HepG2 (cell line): ENCODE data around the gene CSE1L. TPM values are rescaled to one million over a fixed set of nuclear protein-coding genes. Genes with fewer than 3 reads are reported as not detected.

Experiments
- ATAC-seq: fragments of 200-7000 bp; cut with Tn5 transposase; 3 replicates; pipeline ENCODE4 v1.9.1; 2020; ENCODE audit warnings: mild to moderate bottlenecking, moderate library complexity
- BruUV-seq: library from RNA; stranded (reverse); fragments of 400-500 nt; replicated peaks from 2 replicates; lab custom pipeline; 2021; lab: Mats Ljungman, UMichigan
- CTCF ChIA-PET: fragments of 300-600 bp; formaldehyde crosslinking; extraction: SDS; loops from one replicate; lab custom pipeline; 2021; ENCODE audit warnings: low total read pairs, inconsistent platforms, low intra/inter-chr PET ratio; lab: Yijun Ruan, JAX
- POLR2A ChIA-PET: fragments of 350-600 bp; sonication (Branson Sonifier 250); formaldehyde crosslinking; loops from one replicate; lab custom pipeline; 2020; ENCODE audit warnings: antibody characterized with exemption, inconsistent platforms; lab: Yijun Ruan, JAX
- DNase-seq: peaks from one replicate; pipeline ENCODE4 v3.0.0-alpha.2; 2015; ENCODE audit warnings: low spot score
- FAIRE-seq: peaks from 3 replicates; lab custom pipeline; 2011; peaks lifted over from hg19 to GRCh38; lab: Jason Lieb, UNC
- H2AFZ ChIP-seq: one replicate; pipeline ENCODE4 v1.6.1; 2011; ENCODE audit warnings: low read length, inconsistent platforms
- H3K27ac ChIP-seq: fragments of 300-600 bp; 3 replicates; pipeline ENCODE4 v1.8.0; 2011; ENCODE audit warnings: mixed run types, mild to moderate bottlenecking, mixed read lengths, low read length, inconsistent platforms; ENCODE audit not compliant: insufficient read depth; ENCODE audit errors: extremely low read length
- H3K27me3 ChIP-seq, 2 experiments: fragments of 200-600 bp in 1 of 2; 2 replicates in 1 of 2; 3 replicates in 1 of 2; pipeline versions ENCODE4 v1.6.0 to v1.8.0; 2011; ENCODE audit warnings: low read length in 2 of 2, mild to moderate bottlenecking in 2 of 2, moderate library complexity in 2 of 2, inconsistent platforms in 1 of 2; ENCODE audit not compliant: insufficient read depth in 2 of 2, control insufficient read depth in 1 of 2
- H3K36me3 ChIP-seq, 2 experiments: fragments of 200-600 bp in 1 of 2; replicated peaks in 1 of 2; 2 replicates in 1 of 2; 3 replicates in 1 of 2; pipeline versions ENCODE4 v1.5.1 to v1.8.0; 2011; ENCODE audit warnings: low read length in 2 of 2, inconsistent platforms in 1 of 2; ENCODE audit not compliant: insufficient read depth in 2 of 2, control insufficient read depth in 1 of 2
- H3K4me1 ChIP-seq: 2 replicates; pipeline ENCODE4 v1.5.1; 2012; ENCODE audit warnings: low read length, inconsistent platforms; ENCODE audit not compliant: insufficient read depth
- H3K4me2 ChIP-seq: 2 replicates; pipeline ENCODE4 v1.6.0; 2011; ENCODE audit warnings: low read depth, low read length, inconsistent platforms
- H3K4me3 ChIP-seq, 3 experiments: fragments of 200-600 bp in 1 of 3; sonication (generic), shearing (Covaris generic) in 1 of 3; replicated peaks in 1 of 3; 2 replicates each; pipeline ENCODE4 v1.5.1; 2011 to 2016; ENCODE audit warnings: low read length in 3 of 3, inconsistent platforms in 2 of 3, low read depth in 2 of 3, mild to moderate bottlenecking in 2 of 3, control low read depth in 1 of 3, mixed read lengths in 1 of 3; ENCODE audit not compliant: insufficient read depth in 1 of 3
- H3K79me2 ChIP-seq: one replicate; pipeline ENCODE4 v1.6.1; 2011; ENCODE audit warnings: low read length, inconsistent platforms; ENCODE audit not compliant: insufficient read depth
- H3K9ac ChIP-seq: 2 replicates; pipeline ENCODE4 v1.6.0; 2011; ENCODE audit warnings: mild to moderate bottlenecking, low read depth, low read length, inconsistent platforms; ENCODE audit not compliant: insufficient read depth
- H3K9me3 ChIP-seq: 2 replicates; pipeline ENCODE4 v1.5.1; 2012; ENCODE audit warnings: mild to moderate bottlenecking, low read length
- H4K20me1 ChIP-seq: 2 replicates; pipeline ENCODE4 v1.6.0; 2011; ENCODE audit warnings: inconsistent platforms, mild to moderate bottlenecking, low read length, moderate library complexity; ENCODE audit not compliant: insufficient read depth
- HOXA9 ChIP-seq: sonication (generic); formaldehyde crosslinking; IDR thresholded peaks from 2 replicates; pipeline ENCODE4 v1.8.1; 2022; ENCODE audit warnings: missing genetic modification reagents, mild to moderate bottlenecking, moderate library complexity, borderline replicate concordance
- NFKBIZ ChIP-seq: IDR thresholded peaks from 2 replicates; pipeline ENCODE4 v1.6.1; 2018; ENCODE audit warnings: missing genetic modification reagents, missing compliant biosample characterization
- PHF21A ChIP-seq: sonication (generic); formaldehyde crosslinking; IDR thresholded peaks from 2 replicates; pipeline ENCODE4 v1.5.0; 2020; ENCODE audit warnings: mild to moderate bottlenecking, missing genetic modification reagents
- SALL1 ChIP-seq: sonication (generic); formaldehyde crosslinking; IDR thresholded peaks from 2 replicates; pipeline ENCODE4 v1.8.0; 2022; ENCODE audit warnings: mild to moderate bottlenecking, missing genetic modification reagents
- SPEN ChIP-seq: sonication (generic); formaldehyde crosslinking; IDR thresholded peaks from 2 replicates; pipeline ENCODE4 v1.5.1; 2020; ENCODE audit warnings: low read depth, mild to moderate bottlenecking, missing genetic modification reagents
- ZFP36 ChIP-seq: fragments of 150-350 bp; IDR thresholded peaks from 2 replicates; pipeline ENCODE4 v1.6.1; 2018; ENCODE audit warnings: borderline replicate concordance, low read length, low read depth; ENCODE audit not compliant: partially characterized antibody
- ZNF782 ChIP-seq: sonication (generic); formaldehyde crosslinking; IDR thresholded peaks from 2 replicates; pipeline ENCODE4 v1.4.0; 2020; ENCODE audit warnings: missing genetic modification reagents, mild to moderate bottlenecking, borderline replicate concordance
- WGBS: methylation state at CpG from one replicate; pipeline ENCODE4 v1.1.6; 2017; ENCODE audit warnings: low lambda C conversion rate; 5-methylcytosine and 5-hydroxymethylcytosine counted together
- in situ Hi-C: cut with HindIII; loops from 2 replicates; pipeline ENCODE4 v1.10.0; 2017; ENCODE audit warnings: low pct_unique_long_range_greater_than_20kb; ENCODE audit not compliant: extremely low pct_ligation_motif_present
- intact Hi-C: fragments of 100-400 bp; cut with micrococcal nuclease; formaldehyde crosslinking; loops from one replicate; pipeline ENCODE4 v1.10.0; 2022; ENCODE audit not compliant: unreplicated experiment
- polyA plus RNA-seq, 8 experiments: library from polyadenylated mRNA; depleted of rRNA in 3 of 8; stranded (reverse) in 7 of 8; unstranded in 1 of 8; fragments of >200 nt; fragmentation: Illumina TruSeq in 4 of 8; extraction: Trizol in 4 of 8; gene quantifications; 2 replicates each; pipeline versions ENCODE4 v1.2.1 to v1.2.3, GENCODE V29; 2011 to 2016; ENCODE audit warnings: low read depth in 4 of 8, missing spikeins in 1 of 8, mixed read lengths in 1 of 8; ENCODE audit not compliant: insufficient read depth in 1 of 8
- total RNA-seq, 5 experiments: library from RNA; depleted of rRNA; stranded (reverse); fragments of >200 nt; fragmentation: Illumina TruSeq; extraction: Trizol; gene quantifications; 2 replicates each; pipeline ENCODE4 v1.2.3, GENCODE V29; 2016; ENCODE audit warnings: low read depth in 1 of 5
- TF ChIP-seq, protein P1 (sequence below): sonication (generic); formaldehyde crosslinking; IDR thresholded peaks from 2 replicates; pipeline ENCODE4 v1.5.1; 2020; ENCODE audit warnings: mild to moderate bottlenecking, missing genetic modification reagents, moderate library complexity
- TF ChIP-seq, protein P2 (sequence below): sonication (generic); formaldehyde crosslinking; IDR thresholded peaks from 2 replicates; pipeline ENCODE4 v1.8.1; 2023; ENCODE audit warnings: mild to moderate bottlenecking, missing genetic modification reagents
- TF ChIP-seq, protein P3 (sequence below): sonication (generic); formaldehyde crosslinking; IDR thresholded peaks from 2 replicates; pipeline ENCODE4 v1.9.0; 2021; ENCODE audit warnings: missing genetic modification reagents, mild to moderate bottlenecking, borderline replicate concordance
- TF ChIP-seq, protein P4 (sequence below): sonication (generic); formaldehyde crosslinking; IDR thresholded peaks from 2 replicates; pipeline ENCODE4 v1.4.0; 2020; ENCODE audit warnings: missing genetic modification reagents, mild to moderate bottlenecking, borderline replicate concordance

Gene CSE1L
- total and polyA plus RNA-seq, 2 of the 13 experiments (the other 11 are each of a cell fraction or from before 2014, with no cell fraction given), result 56.9 to 258 TPM

DNA sequence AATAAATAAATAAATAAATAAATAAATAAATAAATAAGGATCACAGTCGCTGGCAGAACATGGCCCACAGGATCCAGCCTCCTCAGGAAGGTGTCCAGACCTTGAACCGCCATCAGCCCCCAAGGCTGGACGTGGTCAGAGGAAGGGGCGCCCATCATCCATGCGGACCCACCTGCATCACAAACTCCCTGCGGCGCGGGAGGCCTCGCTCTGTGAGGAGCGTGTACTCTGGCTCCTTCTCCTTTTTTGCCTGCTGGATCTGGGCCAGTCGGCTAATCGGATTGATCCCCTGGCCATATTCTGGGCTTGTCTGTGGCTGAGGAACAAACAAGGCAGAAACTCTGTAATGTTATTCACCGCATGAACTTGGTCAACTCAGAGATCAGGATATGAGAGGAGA, 76.8 kb downstream of the CSE1L start (continued):
- TF ChIP-seq SPEN (CRISPR knock-in tag), result no peak
- TF ChIP-seq, protein P1, sequence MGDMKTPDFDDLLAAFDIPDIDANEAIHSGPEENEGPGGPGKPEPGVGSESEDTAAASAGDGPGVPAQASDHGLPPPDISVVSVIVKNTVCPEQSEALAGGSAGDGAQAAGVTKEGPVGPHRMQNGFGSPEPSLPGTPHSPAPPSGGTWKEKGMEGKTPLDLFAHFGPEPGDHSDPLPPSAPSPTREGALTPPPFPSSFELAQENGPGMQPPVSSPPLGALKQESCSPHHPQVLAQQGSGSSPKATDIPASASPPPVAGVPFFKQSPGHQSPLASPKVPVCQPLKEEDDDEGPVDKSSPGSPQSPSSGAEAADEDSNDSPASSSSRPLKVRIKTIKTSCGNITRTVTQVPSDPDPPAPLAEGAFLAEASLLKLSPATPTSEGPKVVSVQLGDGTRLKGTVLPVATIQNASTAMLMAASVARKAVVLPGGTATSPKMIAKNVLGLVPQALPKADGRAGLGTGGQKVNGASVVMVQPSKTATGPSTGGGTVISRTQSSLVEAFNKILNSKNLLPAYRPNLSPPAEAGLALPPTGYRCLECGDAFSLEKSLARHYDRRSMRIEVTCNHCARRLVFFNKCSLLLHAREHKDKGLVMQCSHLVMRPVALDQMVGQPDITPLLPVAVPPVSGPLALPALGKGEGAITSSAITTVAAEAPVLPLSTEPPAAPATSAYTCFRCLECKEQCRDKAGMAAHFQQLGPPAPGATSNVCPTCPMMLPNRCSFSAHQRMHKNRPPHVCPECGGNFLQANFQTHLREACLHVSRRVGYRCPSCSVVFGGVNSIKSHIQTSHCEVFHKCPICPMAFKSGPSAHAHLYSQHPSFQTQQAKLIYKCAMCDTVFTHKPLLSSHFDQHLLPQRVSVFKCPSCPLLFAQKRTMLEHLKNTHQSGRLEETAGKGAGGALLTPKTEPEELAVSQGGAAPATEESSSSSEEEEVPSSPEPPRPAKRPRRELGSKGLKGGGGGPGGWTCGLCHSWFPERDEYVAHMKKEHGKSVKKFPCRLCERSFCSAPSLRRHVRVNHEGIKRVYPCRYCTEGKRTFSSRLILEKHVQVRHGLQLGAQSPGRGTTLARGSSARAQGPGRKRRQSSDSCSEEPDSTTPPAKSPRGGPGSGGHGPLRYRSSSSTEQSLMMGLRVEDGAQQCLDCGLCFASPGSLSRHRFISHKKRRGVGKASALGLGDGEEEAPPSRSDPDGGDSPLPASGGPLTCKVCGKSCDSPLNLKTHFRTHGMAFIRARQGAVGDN (CRISPR knock-in tag), result peak; percentile 23; the same call in 1 of the 2 replicates

DNA sequence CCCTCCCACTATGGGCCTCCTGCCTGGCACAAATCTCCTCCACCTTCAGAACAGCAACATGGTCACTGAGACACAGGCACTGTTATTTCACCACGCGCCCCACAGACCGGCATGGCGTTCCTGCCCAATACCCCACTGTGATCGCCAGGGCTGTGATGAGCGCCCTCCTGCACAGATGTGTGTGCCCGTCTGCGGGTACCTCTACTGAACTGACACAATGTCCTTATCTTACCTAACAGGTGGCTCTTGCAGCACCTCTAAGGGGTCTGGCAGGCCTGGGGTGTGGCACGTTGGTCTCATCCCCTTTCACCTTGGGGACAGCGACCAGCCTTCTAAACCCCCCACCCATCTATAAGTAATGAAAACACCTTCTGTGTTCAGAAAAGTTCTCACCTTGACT, 77.9 kb downstream of the CSE1L start:
- no peak for FAIRE-seq
- Histone ChIP-seq H3K27ac (no peak overlapping the region), H4K20me1 (no peaks in the 10 kb centered on the region; the same call in 1 of the 2 replicates), H3K9ac (no peak overlapping the region), H3K36me3 (peaks cover 37 to 69% of the 10 kb centered on the region in 2 experiments), H2AFZ (no peak overlapping the region), H3K9me3 (no peaks in the 10 kb centered on the region), H3K27me3 (no peaks in the 10 kb centered on the region), H3K4me2 (no peak overlapping the region), H3K4me3 (no peak overlapping the region), H3K4me1 (no peaks in the 10 kb centered on the region), H3K79me2 (no peaks in the 10 kb centered on the region)
- ChIA-PET CTCF (no interaction called here), POLR2A (interaction anchor here (1.3 kb wide), 1 partner anchor 95 kb away, joined by 4 read pairs; the partner anchor contains the start of gene DDX27)
- no peak for DNase-seq
- intact Hi-C loops, result no loop called here
- ATAC-seq, result no peak; the same call in 2 of the 3 replicates
- no TSS peak for BruUV-seq
- WGBS, result 99% methylated on average over 10 of the region's 10 CpGs
- in situ Hi-C loops, result no loop called here
- TF ChIP-seq HOXA9 (CRISPR knock-in tag) (no peak), SALL1 (CRISPR knock-in tag) (no peak), NFKBIZ (CRISPR knock-in tag) (no peak), ZNF782 (CRISPR knock-in tag) (0 out of 2 replicates have a peak, but pooled peaks have one; percentile 31), ZFP36 (no peak), PHF21A (no peak)
- TF ChIP-seq, protein P2, sequence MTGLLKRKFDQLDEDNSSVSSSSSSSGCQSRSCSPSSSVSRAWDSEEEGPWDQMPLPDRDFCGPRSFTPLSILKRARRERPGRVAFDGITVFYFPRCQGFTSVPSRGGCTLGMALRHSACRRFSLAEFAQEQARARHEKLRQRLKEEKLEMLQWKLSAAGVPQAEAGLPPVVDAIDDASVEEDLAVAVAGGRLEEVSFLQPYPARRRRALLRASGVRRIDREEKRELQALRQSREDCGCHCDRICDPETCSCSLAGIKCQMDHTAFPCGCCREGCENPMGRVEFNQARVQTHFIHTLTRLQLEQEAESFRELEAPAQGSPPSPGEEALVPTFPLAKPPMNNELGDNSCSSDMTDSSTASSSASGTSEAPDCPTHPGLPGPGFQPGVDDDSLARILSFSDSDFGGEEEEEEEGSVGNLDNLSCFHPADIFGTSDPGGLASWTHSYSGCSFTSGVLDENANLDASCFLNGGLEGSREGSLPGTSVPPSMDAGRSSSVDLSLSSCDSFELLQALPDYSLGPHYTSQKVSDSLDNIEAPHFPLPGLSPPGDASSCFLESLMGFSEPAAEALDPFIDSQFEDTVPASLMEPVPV (CRISPR knock-in tag), result no peak
- TF ChIP-seq, protein P3, sequence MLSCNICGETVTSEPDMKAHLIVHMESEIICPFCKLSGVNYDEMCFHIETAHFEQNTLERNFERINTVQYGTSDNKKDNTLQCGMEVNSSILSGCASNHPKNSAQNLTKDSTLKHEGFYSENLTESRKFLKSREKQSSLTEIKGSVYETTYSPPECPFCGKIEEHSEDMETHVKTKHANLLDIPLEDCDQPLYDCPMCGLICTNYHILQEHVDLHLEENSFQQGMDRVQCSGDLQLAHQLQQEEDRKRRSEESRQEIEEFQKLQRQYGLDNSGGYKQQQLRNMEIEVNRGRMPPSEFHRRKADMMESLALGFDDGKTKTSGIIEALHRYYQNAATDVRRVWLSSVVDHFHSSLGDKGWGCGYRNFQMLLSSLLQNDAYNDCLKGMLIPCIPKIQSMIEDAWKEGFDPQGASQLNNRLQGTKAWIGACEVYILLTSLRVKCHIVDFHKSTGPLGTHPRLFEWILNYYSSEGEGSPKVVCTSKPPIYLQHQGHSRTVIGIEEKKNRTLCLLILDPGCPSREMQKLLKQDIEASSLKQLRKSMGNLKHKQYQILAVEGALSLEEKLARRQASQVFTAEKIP (CRISPR knock-in tag), result no peak
- TF ChIP-seq, protein P4, sequence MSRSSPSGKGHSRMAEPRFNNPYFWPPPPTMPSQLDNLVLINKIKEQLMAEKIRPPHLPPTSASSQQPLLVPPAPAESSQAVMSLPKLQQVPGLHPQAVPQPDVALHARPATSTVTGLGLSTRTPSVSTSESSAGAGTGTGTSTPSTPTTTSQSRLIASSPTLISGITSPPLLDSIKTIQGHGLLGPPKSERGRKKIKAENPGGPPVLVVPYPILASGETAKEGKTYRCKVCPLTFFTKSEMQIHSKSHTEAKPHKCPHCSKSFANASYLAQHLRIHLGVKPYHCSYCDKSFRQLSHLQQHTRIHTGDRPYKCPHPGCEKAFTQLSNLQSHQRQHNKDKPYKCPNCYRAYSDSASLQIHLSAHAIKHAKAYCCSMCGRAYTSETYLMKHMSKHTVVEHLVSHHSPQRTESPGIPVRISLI (CRISPR knock-in tag), result no peak
